Hindlimb muscle (tissue), 1 donor: Measurements from ENCODE around the gene TMEM50A. TPM values are rescaled to one million over a fixed set of nuclear protein-coding genes. Genes with fewer than 3 reads are reported as not detected.
"Not testable (repeated sequence)": the region's sequence is repeated elsewhere in the genome, so short reads cannot be mapped to it uniquely, and the experiment has no call there.

Source experiments
- DNase-seq: peaks from one replicate; pipeline ENCODE4 v3.0.0-alpha.2; 2013
- polyA plus RNA-seq: library from polyadenylated mRNA; unstranded; fragments of 120-200 nt; gene quantifications from one replicate; pipeline ENCODE4 v1.2.1, GENCODE V29; 2013; ENCODE audit not compliant: insufficient read length

TMEM50A gene
- polyA plus RNA-seq, 1 donor: 54.2 TPM

GRCh38 chr1:25336922-25337354, 1.2 kb upstream of the TMEM50A start:
- not testable (repeated sequence) for DNase-seq

GRCh38 chr1:25337483-25338187, 499 bp upstream of the TMEM50A start:
- peak; percentile 18 for DNase-seq

GRCh38 chr1:25338986-25339385, 852 bp downstream of the TMEM50A start:
- DNase-seq: no peak

GRCh38 chr1:25341746-25342145, 3.6 kb downstream of the TMEM50A start:
- DNase-seq: no peak

- no peak for DNase-seq
Observed at GRCh38 chr1:25342846-25343245, 4.7 kb downstream of the TMEM50A start.

GRCh38 chr1:25343872-25344271, 5.7 kb downstream of the TMEM50A start:
- no peak for DNase-seq

GRCh38 chr1:25347556-25347955, 9.4 kb downstream of the TMEM50A start:
- DNase-seq: no peak

GRCh38 chr1:25349606-25350005, 11.5 kb downstream of the TMEM50A start:
- DNase-seq: no peak

GRCh38 chr1:25355841-25356395, 17.8 kb downstream of the TMEM50A start:
- no peak for DNase-seq

GRCh38 chr1:25356441-25356840, 18.3 kb downstream of the TMEM50A start:
- DNase-seq: no peak

- no peak for DNase-seq
Observed at GRCh38 chr1:25356848-25357247, 18.7 kb downstream of the TMEM50A start.

- no peak for DNase-seq
Observed at GRCh38 chr1:25360596-25361581, 22.8 kb downstream of the TMEM50A start.

- DNase-seq: no peak
Observed at GRCh38 chr1:25361901-25362300, 23.8 kb downstream of the TMEM50A start.

- DNase-seq: not testable (repeated sequence)
Observed at GRCh38 chr1:25362634-25363559, 24.8 kb downstream of the TMEM50A start.

GRCh38 chr1:25369241-25369640, 31.1 kb downstream of the TMEM50A start:
- no peak for DNase-seq

GRCh38 chr1:25369691-25370271, 31.6 kb downstream of the TMEM50A start:
- not testable (repeated sequence) for DNase-seq

- DNase-seq: peak; percentile 15
Observed at GRCh38 chr1:25371757-25372156, 33.6 kb downstream of the TMEM50A start.

- not testable (repeated sequence) for DNase-seq
Observed at GRCh38 chr1:25378367-25378766, 40.2 kb downstream of the TMEM50A start.

- DNase-seq: not testable (repeated sequence)
Observed at GRCh38 chr1:25382543-25382942, 44.4 kb downstream of the TMEM50A start.

GRCh38 chr1:25383090-25383489, 45.0 kb downstream of the TMEM50A start:
- DNase-seq: not testable (repeated sequence)

GRCh38 chr1:25383875-25384274, 45.7 kb downstream of the TMEM50A start:
- DNase-seq: not testable (repeated sequence)
